Kidney (tissue), 14 donors: ENCODE data around the gene SIK3. TPM values are rescaled to one million over a fixed set of nuclear protein-coding genes. Genes with fewer than 3 reads are reported as not detected.

Experiments
- DNase-seq, 5 donors: peaks; one replicate each; pipeline ENCODE4 v3.0.0-alpha.2; 2013 to 2020
- FAIRE-seq: peaks from 2 replicates; lab custom pipeline; 2012; peaks lifted over from hg19 to GRCh38; lab: Jason Lieb, UNC
- H3K27ac ChIP-seq, 2 donors: one replicate each; pipeline ENCODE4 v1.7.0; 2013; ENCODE audit warnings: low read depth in 2 of 2, low read length in 2 of 2, inconsistent platforms in 1 of 2
- H3K27me3 ChIP-seq: one replicate; pipeline ENCODE4 v1.7.1; 2013; ENCODE audit warnings: low read length, inconsistent platforms; ENCODE audit not compliant: control insufficient read depth, insufficient read depth
- H3K36me3 ChIP-seq, 3 donors: one replicate each; pipeline versions ENCODE4 v1.7.0 to v1.7.1; 2013; ENCODE audit warnings: low read length in 3 of 3, control low read depth in 1 of 3, inconsistent platforms in 1 of 3; ENCODE audit not compliant: insufficient read depth in 3 of 3, control insufficient read depth in 2 of 3
- H3K4me1 ChIP-seq, 3 donors: one replicate each; pipeline versions ENCODE4 v1.7.0 to v1.7.1; 2013; ENCODE audit warnings: low read length in 3 of 3, inconsistent platforms in 1 of 3, low read depth in 1 of 3; ENCODE audit not compliant: control insufficient read depth in 2 of 3, insufficient read depth in 2 of 3
- H3K4me3 ChIP-seq, 3 donors: one replicate each; pipeline versions ENCODE4 v1.7.0 to v1.8.1; 2013; ENCODE audit warnings: low read length in 3 of 3, control low read depth in 1 of 3, inconsistent platforms in 1 of 3
- H3K9ac ChIP-seq, 3 donors: one replicate each; pipeline versions ENCODE4 v1.7.0 to v1.7.1; 2013; ENCODE audit warnings: low read length in 3 of 3, control low read depth in 1 of 3, inconsistent platforms in 1 of 3
- H3K9me3 ChIP-seq, 3 donors: one replicate each; pipeline versions ENCODE4 v1.7.0 to v1.7.1; 2013; ENCODE audit warnings: low read length in 3 of 3, control low read depth in 1 of 3, inconsistent platforms in 1 of 3; ENCODE audit not compliant: control insufficient read depth in 2 of 3, insufficient read depth in 1 of 3
- CTCF ChIP-seq: IDR thresholded peaks from 3 replicates; pipeline ENCODE4 v1.5.1; 2012; ENCODE audit warnings: mild to moderate bottlenecking, moderate library complexity, borderline replicate concordance; ENCODE audit not compliant: insufficient read depth; ENCODE audit errors: extremely low read depth
- intact Hi-C: fragments of 100-400 bp; cut with DNase I; formaldehyde crosslinking; loops from one replicate; pipeline ENCODE4 v1.11.1; 2022
- polyA plus RNA-seq: library from polyadenylated mRNA; stranded (reverse); fragments of 350-450 nt; fragmentation: Illumina TruSeq; extraction: RNeasy Lipid Tissue Mini Kit (QIAGEN cat#74804); gene quantifications from one replicate; pipeline ENCODE4 v1.2.3, GENCODE V29; 2014; ENCODE audit warnings: low read depth, low replicate concordance; ENCODE audit not compliant: insufficient read depth
- total RNA-seq: library from RNA; stranded (reverse); fragmentation: NEBNext Ultra II Directional; extraction: Animal tissue kit (Norgen Biotek cat#: 25700); gene quantifications from one replicate; pipeline ENCODE4 v1.2.1, GENCODE V29; 2021
- donor health status: control.
- donor health status: control.
- donor health status: control.
- donor health status: control.
- donor health status: control.
- donor health status: DM: yes; HTN: yes; CAD: no.
- donor health status: Normal renal cell carcinoma (clear cell type).

The SIK3 gene
- total and polyA plus RNA-seq, 2 donors from 2014 or later = 12.3 to 50.7 TPM

GRCh38 chr11:116917632-116918031 is 180.6 kb downstream of the SIK3 start:
- TF ChIP-seq CTCF = no peak
- intact Hi-C loops = no loop called here
- DNase-seq (no peak), FAIRE-seq (no peak)
- Histone ChIP-seq H3K9me3 (no peaks in the 10 kb centered on the region), H3K4me1 (no peaks in the 10 kb centered on the region), H3K9ac (no peak overlapping the region), H3K4me3 (no peak overlapping the region), H3K36me3 (peaks cover 0 to 5% (median 5%) of the 10 kb centered on the region in 3 donors), H3K27ac (no peak overlapping the region), H3K27me3 (no peaks in the 10 kb centered on the region)

- Histone ChIP-seq H3K36me3 (peaks cover 0 to 5% (median 5%) of the 10 kb centered on the region in 3 donors), H3K27ac (no peak overlapping the region), H3K27me3 (no peaks in the 10 kb centered on the region), H3K9me3 (no peaks in the 10 kb centered on the region), H3K4me3 (no peak overlapping the region), H3K9ac (no peak overlapping the region), H3K4me1 (no peaks in the 10 kb centered on the region)
- FAIRE-seq (no peak), DNase-seq (no peak)
- no peak for TF ChIP-seq CTCF
- intact Hi-C loops = no loop called here
These were observed 181.3 kb downstream of the SIK3 start for GRCh38 chr11:116916886-116917285.

GRCh38 chr11:116916052-116916451 is 182.2 kb downstream of the SIK3 start:
- FAIRE-seq = no peak
- H3K4me1 ChIP-seq = no peaks in the 10 kb centered on the region
- TF ChIP-seq CTCF = no peak

GRCh38 chr11:116913000-116913399 is 185.2 kb downstream of the SIK3 start:
- no peak overlapping the region for H3K27ac ChIP-seq
- no peak for FAIRE-seq
- H3K27me3 ChIP-seq = no peaks in the 10 kb centered on the region
- no peaks in the 10 kb centered on the region for H3K36me3 ChIP-seq
- H3K4me3 ChIP-seq = no peak overlapping the region
- intact Hi-C loops = no loop called here
- no peaks in the 10 kb centered on the region for H3K9me3 ChIP-seq
- no peak for TF ChIP-seq CTCF
- no peak for DNase-seq
- H3K9ac ChIP-seq = no peak overlapping the region
- no peaks in the 10 kb centered on the region for H3K4me1 ChIP-seq

More at GRCh38 chr11:116916052-116916451, 182.2 kb downstream of the SIK3 start:
- DNase-seq = no peak
- Histone ChIP-seq H3K27ac (no peak overlapping the region), H3K9ac (no peak overlapping the region), H3K36me3 (peaks cover 0 to 5% (median 5%) of the 10 kb centered on the region in 3 donors), H3K9me3 (no peaks in the 10 kb centered on the region), H3K4me3 (no peak overlapping the region), H3K27me3 (no peaks in the 10 kb centered on the region)
- intact Hi-C loops = no loop called here
